ENCODE measurements around the gene NPIPB2. TPM values are rescaled to one million over a fixed set of nuclear protein-coding genes. Genes with fewer than 3 reads are reported as not detected.
A peak's percentile ranks its signal among the peaks of the same experiment; 100 is the strongest.

The NPIPB2 gene
- total and polyA plus RNA-seq, 2 of the 13 experiments (the other 11 are each of a cell fraction or from before 2014, with no cell fraction given), result 1.8 to 4.1 TPM

GRCh38 chr16:11916524-11917285, 25.1 kb downstream of the NPIPB2 start (continued):
- TF ChIP-seq ATM (IDR thresholded peaks at IDR 0.05; ENCODE audit: borderline replicate concordance) (no peak), ZNF780A (CRISPR knock-in tag; IDR thresholded peaks at IDR 0.05) (no peak), ARID5B (CRISPR knock-in tag; IDR thresholded peaks at IDR 0.05) (peak; percentile 64; the same call in 1 of the 2 replicates), FOXK2 (IDR thresholded peaks at IDR 0.05) (no peak), EED (CRISPR knock-in tag; IDR thresholded peaks at IDR 0.05) (no peak), STAG1 (CRISPR knock-in tag; IDR thresholded peaks at IDR 0.05) (no peak), ZMYM3 (CRISPR knock-in tag; IDR thresholded peaks at IDR 0.05) (no peak), ZNF205 (CRISPR knock-in tag; IDR thresholded peaks at IDR 0.05) (no peak), ZNF747 (CRISPR knock-in tag; IDR thresholded peaks at IDR 0.05; ENCODE audit: borderline replicate concordance) (no peak; the same call in 1 of the 2 replicates), UBTF (CRISPR knock-in tag; IDR thresholded peaks at IDR 0.05) (no peak), MIER3 (CRISPR knock-in tag; IDR thresholded peaks at IDR 0.05; ENCODE audit: borderline replicate concordance) (no peak; the same call in 1 of the 2 replicates), TAF1 (CRISPR knock-in tag; IDR thresholded peaks at IDR 0.05) (no peak), IRX3 (CRISPR knock-in tag; IDR thresholded peaks at IDR 0.05; ENCODE audit: borderline replicate concordance, low read depth) (no peak), THRA (CRISPR knock-in tag; IDR thresholded peaks at IDR 0.05; ENCODE audit: borderline replicate concordance) (peak; percentile 73), ZFP90 (CRISPR knock-in tag; IDR thresholded peaks at IDR 0.05; ENCODE audit: borderline replicate concordance) (no peak; the same call in 1 of the 2 replicates), SSRP1 (CRISPR knock-in tag; IDR thresholded peaks at IDR 0.05) (no peak), ZNF746 (CRISPR knock-in tag; IDR thresholded peaks at IDR 0.05) (peak; percentile 8; the same call in 1 of the 2 replicates), TFE3 (CRISPR knock-in tag; IDR thresholded peaks at IDR 0.05) (no peak), ATF2 (CRISPR knock-in tag; IDR thresholded peaks at IDR 0.05) (peak; percentile 0; the same call in 1 of the 2 replicates)
